HG03378 (cell line): ENCODE data around the gene OR10G6.
"Not testable (repeated sequence)": the region's sequence is repeated elsewhere in the genome, so short reads cannot be mapped to it uniquely, and the experiment has no call there.

Experiments
- ATAC-seq: cut with Tn5 transposase; IDR thresholded peaks from one replicate; pipeline ENCODE4 v1.9.1; 2021; ENCODE audit warnings: mild to moderate bottlenecking, moderate library complexity; ENCODE audit not compliant: unreplicated experiment

OR10G6 gene, protein sequence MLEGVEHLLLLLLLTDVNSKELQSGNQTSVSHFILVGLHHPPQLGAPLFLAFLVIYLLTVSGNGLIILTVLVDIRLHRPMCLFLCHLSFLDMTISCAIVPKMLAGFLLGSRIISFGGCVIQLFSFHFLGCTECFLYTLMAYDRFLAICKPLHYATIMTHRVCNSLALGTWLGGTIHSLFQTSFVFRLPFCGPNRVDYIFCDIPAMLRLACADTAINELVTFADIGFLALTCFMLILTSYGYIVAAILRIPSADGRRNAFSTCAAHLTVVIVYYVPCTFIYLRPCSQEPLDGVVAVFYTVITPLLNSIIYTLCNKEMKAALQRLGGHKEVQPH

GRCh38 chr11:123995119-123995518 lies at the start of gene OR10G6:
Gene OR10G6 (minus strand): TSS chr11:123995161. CDS start chr11:123995161, 0 bp downstream.
- no peak for ATAC-seq

- ATAC-seq: no peak
These were observed 48.5 kb upstream of the OR10G6 start for GRCh38 chr11:124043420-124043819.

- no peak for ATAC-seq
These were observed 46.3 kb upstream of the OR10G6 start, which contains the start of gene OR10G7 for GRCh38 chr11:124041254-124041653. Gene OR10G7 (minus strand): TSS chr11:124041325. CDS start chr11:124039001, 2,324 bp downstream.

GRCh38 chr11:124039557-124039956 lies 44.6 kb upstream of the OR10G6 start:
- no peak for ATAC-seq

- no peak for ATAC-seq
These were observed 41.7 kb upstream of the OR10G6 start for GRCh38 chr11:124036666-124037065.

- ATAC-seq: no peak
These were observed 31.5 kb upstream of the OR10G6 start, which contains the start of gene OR10G8 for GRCh38 chr11:124026498-124026897. Gene OR10G8 (plus strand): TSS chr11:124026798. CDS start chr11:124029623, 2,825 bp downstream.

DNA sequence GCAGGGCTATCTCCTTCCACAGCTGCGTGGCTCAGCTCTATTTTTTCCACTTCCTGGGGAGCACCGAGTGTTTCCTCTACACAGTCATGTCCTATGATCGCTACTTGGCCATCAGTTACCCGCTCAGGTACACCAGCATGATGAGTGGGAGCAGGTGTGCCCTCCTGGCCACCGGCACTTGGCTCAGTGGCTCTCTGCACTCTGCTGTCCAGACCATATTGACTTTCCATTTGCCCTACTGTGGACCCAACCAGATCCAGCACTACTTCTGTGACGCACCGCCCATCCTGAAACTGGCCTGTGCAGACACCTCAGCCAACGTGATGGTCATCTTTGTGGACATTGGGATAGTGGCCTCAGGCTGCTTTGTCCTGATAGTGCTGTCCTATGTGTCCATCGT lies 20.9 kb upstream of the OR10G6 start:
- not testable (repeated sequence) for ATAC-seq

GRCh38 chr11:124012697-124013096 lies 17.7 kb upstream of the OR10G6 start, which contains the start of gene OR10G4:
Gene OR10G4 (plus strand): TSS chr11:124012997. CDS start chr11:124015575, 2,578 bp downstream.
- no peak for ATAC-seq

- no peak for ATAC-seq
These were observed 15.7 kb downstream of the OR10G6 start for GRCh38 chr11:123979311-123979710.

GRCh38 chr11:123977731-123978347 lies 17.1 kb downstream of the OR10G6 start, which contains the start of gene OR10S1:
Gene OR10S1 (minus strand): TSS chr11:123977781. CDS start chr11:123977664, 117 bp downstream.
- no peak for ATAC-seq

- ATAC-seq: no peak
These were observed 18.0 kb downstream of the OR10G6 start for GRCh38 chr11:123976770-123977560.

GRCh38 chr11:123973816-123974215 lies 21.1 kb downstream of the OR10G6 start:
- ATAC-seq: no peak

DNA sequence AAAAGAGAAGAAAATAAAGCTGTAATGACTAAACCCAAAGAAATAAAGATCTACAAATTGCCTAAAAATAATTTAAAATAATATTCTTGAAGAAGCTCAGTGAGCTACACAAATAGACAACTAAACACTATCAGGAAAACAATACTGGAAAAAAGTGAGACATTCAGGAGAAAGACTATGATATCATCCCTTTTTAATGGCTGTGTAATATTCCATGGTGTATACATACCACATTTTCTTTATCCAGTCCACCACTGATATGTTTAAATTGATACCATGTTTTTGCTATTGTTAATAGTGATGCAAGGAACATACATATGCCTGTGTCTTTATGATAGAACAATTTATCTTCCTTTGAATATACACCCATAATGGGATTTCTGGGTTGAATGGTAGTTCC lies 38.2 kb downstream of the OR10G6 start:
- no peak for ATAC-seq

DNA sequence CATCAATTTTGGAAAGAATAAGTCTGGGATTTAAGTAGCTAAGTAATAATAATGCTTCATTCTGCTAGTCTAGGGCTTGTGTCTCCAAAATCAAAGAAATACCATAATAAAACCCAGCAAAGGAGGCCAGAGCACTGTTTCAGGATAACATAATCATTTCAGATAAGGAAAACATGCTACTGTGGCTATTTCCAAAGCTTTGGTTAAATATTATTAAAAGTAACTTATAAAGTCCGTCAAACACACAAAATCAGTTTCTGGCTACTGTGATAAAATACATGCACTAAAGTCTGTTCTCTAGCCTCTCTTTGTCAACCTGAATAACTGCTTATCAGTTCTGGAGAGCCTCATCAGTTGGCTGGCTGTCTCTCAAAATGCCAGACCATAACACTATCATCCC lies 49.8 kb downstream of the OR10G6 start:
- ATAC-seq: no peak
